Ishikawa (cell line): ENCODE data around the gene AKAP6.

Experiments
- CEBPB ChIP-seq: IDR thresholded peaks from 2 replicates; pipeline ENCODE4 v1.6.1; 2012
- EGR1 ChIP-seq: IDR thresholded peaks from 2 replicates; pipeline ENCODE4 v1.6.1; 2012
- EP300 ChIP-seq: IDR thresholded peaks from 2 replicates; pipeline ENCODE4 v1.6.1; 2012; ENCODE audit warnings: borderline replicate concordance
- FOXM1 ChIP-seq: IDR thresholded peaks from 2 replicates; pipeline ENCODE4 v1.6.1; 2012; ENCODE audit warnings: low read depth, borderline replicate concordance
- MAX ChIP-seq: IDR thresholded peaks from 2 replicates; pipeline ENCODE4 v1.6.1; 2012
- NFIC ChIP-seq: IDR thresholded peaks from 2 replicates; pipeline ENCODE4 v1.6.1; 2012
- RAD21 ChIP-seq: IDR thresholded peaks from 2 replicates; pipeline ENCODE4 v1.6.1; 2012; ENCODE audit warnings: low read depth
- REST ChIP-seq: IDR thresholded peaks from 2 replicates; pipeline ENCODE4 v1.6.1; 2012; ENCODE audit warnings: low read depth, mild to moderate bottlenecking
- TAF1 ChIP-seq: IDR thresholded peaks from 2 replicates; pipeline ENCODE4 v1.6.1; 2012; ENCODE audit warnings: low read depth, mild to moderate bottlenecking
- TCF12 ChIP-seq: IDR thresholded peaks from 2 replicates; pipeline ENCODE4 v1.6.1; 2012; ENCODE audit warnings: low read depth
- TEAD4 ChIP-seq: IDR thresholded peaks from 2 replicates; pipeline ENCODE4 v1.6.1; 2012
- USF1 ChIP-seq: IDR thresholded peaks from 2 replicates; pipeline ENCODE4 v1.6.1; 2012
- YY1 ChIP-seq: IDR thresholded peaks from 2 replicates; pipeline ENCODE4 v1.6.1; 2012; ENCODE audit warnings: low read depth
- ZBTB7A ChIP-seq: IDR thresholded peaks from 2 replicates; pipeline ENCODE4 v1.6.1; 2012; ENCODE audit warnings: low read depth

AKAP6 gene

GRCh38 chr14:32865827-32866376 is 536.8 kb downstream of the AKAP6 start:
- 0 out of 2 replicates have a peak, but pooled peaks have one; percentile 31 for TF ChIP-seq MAX
- TF ChIP-seq YY1 = no peak

GRCh38 chr14:32883188-32883587 is 554.1 kb downstream of the AKAP6 start:
- TF ChIP-seq TCF12 (no peak), FOXM1 (no peak), CEBPB (no peak), RAD21 (no peak), EP300 (no peak), YY1 (no peak), TAF1 (no peak), TEAD4 (no peak), NFIC (no peak), ZBTB7A (no peak), USF1 (no peak), EGR1 (no peak), REST (no peak)
